KMS-11 (cell line): ENCODE data around the gene DIPK1B.
"Not testable (repeated sequence)": the region's sequence is repeated elsewhere in the genome, so short reads cannot be mapped to it uniquely, and the experiment has no call there.

Source experiments
- H2AFZ ChIP-seq: fragments of 200-600 bp; sonication (generic); 2 replicates; pipeline ENCODE4 v1.6.1; 2016; ENCODE audit warnings: antibody characterized with exemption, mixed run types, low read depth
- H3K27ac ChIP-seq: fragments of 200-600 bp; sonication (generic); 2 replicates; pipeline ENCODE4 v1.6.1; 2016; ENCODE audit warnings: mild to moderate bottlenecking, mixed run types
- H3K27me3 ChIP-seq: fragments of 200-600 bp; sonication (generic); 2 replicates; pipeline ENCODE4 v1.6.1; 2017; ENCODE audit warnings: mild to moderate bottlenecking, low read depth, mixed run types, moderate library complexity; ENCODE audit not compliant: insufficient read depth
- H3K36me3 ChIP-seq: fragments of 200-600 bp; sonication (generic); 2 replicates; pipeline ENCODE4 v1.6.1; 2017; ENCODE audit warnings: mild to moderate bottlenecking, mixed run types; ENCODE audit not compliant: insufficient read depth
- H3K4me1 ChIP-seq: fragments of 200-600 bp; sonication (generic); 2 replicates; pipeline ENCODE4 v1.6.1; 2016; ENCODE audit warnings: mild to moderate bottlenecking, low read depth, mixed run types; ENCODE audit not compliant: poor library complexity, severe bottlenecking
- H3K4me2 ChIP-seq: fragments of 200-600 bp; sonication (generic); 2 replicates; pipeline ENCODE4 v1.7.0; 2016; ENCODE audit warnings: mild to moderate bottlenecking, mixed run types
- H3K4me3 ChIP-seq: fragments of 200-600 bp; sonication (generic); IDR thresholded peaks from 2 replicates; pipeline ENCODE4 v1.6.1; 2017; ENCODE audit warnings: low read depth, low read length, mixed read lengths; ENCODE audit not compliant: insufficient read depth
- H3K79me2 ChIP-seq: fragments of 200-600 bp; sonication (generic); 2 replicates; pipeline ENCODE4 v1.6.1; 2016; ENCODE audit warnings: low read depth, mixed run types; ENCODE audit not compliant: insufficient read depth
- H3K9ac ChIP-seq: fragments of 200-600 bp; sonication (generic); 2 replicates; pipeline ENCODE4 v1.6.1; 2016; ENCODE audit warnings: mild to moderate bottlenecking, mixed run types
- H4K20me1 ChIP-seq: fragments of 200-600 bp; sonication (generic); 2 replicates; pipeline ENCODE4 v1.6.1; 2016; ENCODE audit warnings: mild to moderate bottlenecking, mixed run types; ENCODE audit not compliant: insufficient read depth
- TF ChIP-seq, protein P1 (sequence below): fragments of 200-600 bp; sonication (generic); conservative IDR thresholded peaks from 2 replicates; pipeline ENCODE4 v1.6.1; 2017; ENCODE audit warnings: low read depth, mild to moderate bottlenecking, antibody characterized with exemption, low read length, moderate library complexity, mixed read lengths

Gene DIPK1B

DNA sequence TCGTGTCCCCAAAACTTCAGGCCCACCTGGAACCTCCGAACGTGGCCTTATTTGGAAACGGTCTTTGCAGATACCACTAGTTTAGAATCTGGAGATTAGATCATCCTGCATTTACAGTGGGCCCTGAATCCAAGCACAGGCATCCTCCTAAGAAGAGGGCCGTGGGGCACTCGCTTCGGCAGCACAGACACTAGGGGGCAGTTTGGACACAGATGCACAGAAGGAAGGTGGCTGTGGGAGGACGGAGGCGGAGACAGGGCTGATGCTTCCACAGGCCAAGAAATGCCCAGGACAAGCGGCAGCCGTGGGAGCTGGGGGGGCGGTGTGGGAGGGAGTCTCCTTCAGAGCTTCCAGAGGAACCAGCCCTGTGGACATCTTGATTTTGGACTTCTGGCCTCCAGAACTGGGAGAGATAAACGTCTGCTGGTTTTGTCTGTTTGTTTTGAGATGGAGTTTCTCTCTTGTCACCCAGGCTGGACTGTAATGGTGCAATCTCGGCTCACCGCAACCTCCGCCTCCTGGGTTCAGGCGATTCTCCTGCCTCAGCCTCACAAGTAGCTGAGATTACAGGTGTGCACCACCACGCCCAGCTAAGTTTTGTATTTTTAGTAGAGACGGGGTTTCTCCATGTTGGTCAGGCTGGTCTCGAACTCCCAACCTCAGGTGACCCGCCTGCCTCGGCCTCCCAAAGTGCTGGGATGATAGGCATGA lies 48.6 kb downstream of the DIPK1B start:
- not testable (repeated sequence) for H2AFZ ChIP-seq, H3K36me3 ChIP-seq, H3K4me3 ChIP-seq, H3K27ac ChIP-seq, H3K9ac ChIP-seq, H3K79me2 ChIP-seq, H4K20me1 ChIP-seq
- peak overlapping the region; percentile 30; the same call in 1 of the 2 replicates for H3K4me2 ChIP-seq
- TF ChIP-seq, protein P1, sequence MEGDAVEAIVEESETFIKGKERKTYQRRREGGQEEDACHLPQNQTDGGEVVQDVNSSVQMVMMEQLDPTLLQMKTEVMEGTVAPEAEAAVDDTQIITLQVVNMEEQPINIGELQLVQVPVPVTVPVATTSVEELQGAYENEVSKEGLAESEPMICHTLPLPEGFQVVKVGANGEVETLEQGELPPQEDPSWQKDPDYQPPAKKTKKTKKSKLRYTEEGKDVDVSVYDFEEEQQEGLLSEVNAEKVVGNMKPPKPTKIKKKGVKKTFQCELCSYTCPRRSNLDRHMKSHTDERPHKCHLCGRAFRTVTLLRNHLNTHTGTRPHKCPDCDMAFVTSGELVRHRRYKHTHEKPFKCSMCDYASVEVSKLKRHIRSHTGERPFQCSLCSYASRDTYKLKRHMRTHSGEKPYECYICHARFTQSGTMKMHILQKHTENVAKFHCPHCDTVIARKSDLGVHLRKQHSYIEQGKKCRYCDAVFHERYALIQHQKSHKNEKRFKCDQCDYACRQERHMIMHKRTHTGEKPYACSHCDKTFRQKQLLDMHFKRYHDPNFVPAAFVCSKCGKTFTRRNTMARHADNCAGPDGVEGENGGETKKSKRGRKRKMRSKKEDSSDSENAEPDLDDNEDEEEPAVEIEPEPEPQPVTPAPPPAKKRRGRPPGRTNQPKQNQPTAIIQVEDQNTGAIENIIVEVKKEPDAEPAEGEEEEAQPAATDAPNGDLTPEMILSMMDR = peak; percentile 71
- H3K27me3 ChIP-seq = peaks cover 29% of the 10 kb centered on the region
- H3K4me1 ChIP-seq = peaks cover 31% of the 10 kb centered on the region

DNA sequence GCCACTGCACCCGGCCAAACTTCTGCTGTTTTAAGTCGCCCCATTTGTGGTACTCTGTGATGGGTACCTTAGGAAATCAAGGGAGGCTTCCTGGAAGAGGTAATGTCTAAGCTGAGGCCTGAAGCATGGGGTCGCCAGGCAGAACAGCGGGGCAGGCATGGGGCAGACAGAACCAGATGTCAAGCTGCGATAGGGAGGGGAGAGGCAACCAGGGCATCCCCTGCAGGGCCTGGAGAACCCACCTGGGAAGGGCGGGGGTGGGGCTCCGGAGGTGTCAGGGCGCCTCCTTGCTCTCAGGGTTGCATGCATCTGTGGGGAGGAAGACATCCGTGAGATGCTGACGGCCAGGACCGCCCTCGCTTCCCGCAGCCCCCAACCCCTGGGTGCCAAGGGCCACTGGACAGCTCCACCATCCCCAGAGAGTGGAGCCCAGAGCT lies 49.2 kb downstream of the DIPK1B start:
- H3K27me3 ChIP-seq = peaks cover 29% of the 10 kb centered on the region
- no peaks in the 10 kb centered on the region for H3K36me3 ChIP-seq
- peaks cover 37% of the 10 kb centered on the region for H3K4me1 ChIP-seq
- H3K9ac ChIP-seq = no peak overlapping the region
- H2AFZ ChIP-seq = no peak overlapping the region; the same call in 1 of the 2 replicates
- H4K20me1 ChIP-seq = no peaks in the 10 kb centered on the region
- no peak overlapping the region for H3K4me3 ChIP-seq
- H3K4me2 ChIP-seq = peak overlapping the region; percentile 30; the same call in 1 of the 2 replicates
- no peaks in the 10 kb centered on the region for H3K79me2 ChIP-seq
- TF ChIP-seq, protein P1 = no peak
- H3K27ac ChIP-seq = no peak overlapping the region

DNA sequence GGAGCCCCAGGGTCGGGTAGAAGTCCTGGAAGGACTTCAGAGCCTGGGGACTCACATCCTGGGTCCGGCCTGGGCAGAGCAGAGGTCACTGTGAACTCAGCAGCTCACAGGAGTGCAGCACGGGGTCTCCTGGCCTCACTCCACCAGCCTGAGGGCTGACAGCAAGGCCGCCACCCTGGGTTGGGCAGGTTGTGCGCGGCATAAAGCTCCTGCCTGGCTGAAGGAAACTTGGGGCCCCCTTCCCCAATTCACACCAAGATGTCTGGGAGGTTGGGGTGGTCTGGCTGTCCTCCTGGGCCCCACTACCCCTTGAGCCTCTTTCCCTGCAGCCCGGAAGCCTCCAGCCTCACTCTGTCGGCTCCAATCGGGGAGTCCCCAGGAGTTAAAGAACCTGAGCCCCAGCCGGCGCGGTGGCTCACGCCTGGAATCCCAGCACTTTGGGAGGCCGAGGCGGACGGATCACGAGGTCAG lies 49.9 kb downstream of the DIPK1B start:
- no peaks in the 10 kb centered on the region for H3K36me3 ChIP-seq
- H3K4me3 ChIP-seq = no peak overlapping the region
- TF ChIP-seq, protein P1 = no peak
- no peak overlapping the region for H3K9ac ChIP-seq
- H3K4me1 ChIP-seq = peaks cover 44% of the 10 kb centered on the region
- H3K27ac ChIP-seq = no peak overlapping the region
- no peak overlapping the region for H2AFZ ChIP-seq
- H3K4me2 ChIP-seq = no peak overlapping the region
- peaks cover 28% of the 10 kb centered on the region for H3K27me3 ChIP-seq
- H3K79me2 ChIP-seq = no peaks in the 10 kb centered on the region
- H4K20me1 ChIP-seq = no peaks in the 10 kb centered on the region

DNA sequence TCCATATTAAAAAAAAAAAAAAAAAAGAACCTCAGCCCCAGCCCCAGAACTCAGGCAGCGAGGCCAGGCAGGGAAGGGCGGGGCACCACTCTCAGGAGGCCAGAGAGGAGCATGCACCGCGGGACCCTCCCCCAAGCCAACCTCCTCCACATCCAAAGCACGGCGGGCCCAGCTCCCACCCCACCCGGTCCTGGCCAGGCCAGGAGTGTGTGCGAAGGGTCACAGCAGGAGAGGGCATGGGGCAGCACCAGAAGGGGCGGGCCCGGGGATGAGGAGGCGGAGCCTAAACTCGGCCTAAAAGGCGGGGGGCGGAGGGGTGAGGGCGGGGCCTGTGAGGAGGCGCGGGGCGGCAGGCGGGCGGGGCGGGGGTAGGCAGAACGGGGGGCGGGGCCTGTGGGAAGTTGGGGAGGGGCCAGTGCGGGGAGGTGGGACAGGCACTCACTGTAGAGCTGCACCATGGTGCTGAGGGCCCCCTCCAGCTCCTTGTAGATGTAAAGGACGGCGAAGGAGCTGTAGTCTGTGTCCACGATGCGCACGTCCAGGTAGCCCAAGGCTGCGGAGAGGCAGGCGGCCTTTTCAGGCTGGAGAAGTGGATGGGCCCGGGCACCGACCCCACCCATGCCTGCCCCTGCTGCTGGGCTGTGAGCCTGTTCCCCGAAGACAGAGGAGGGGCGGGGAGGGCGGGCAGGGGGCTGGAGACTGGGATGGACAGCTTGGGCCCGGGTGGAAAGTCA lies 50.7 kb downstream of the DIPK1B start:
- Histone ChIP-seq H3K4me1 (peaks cover 52% of the 10 kb centered on the region), H3K4me2 (peak overlapping the region; percentile 36; the same call in 1 of the 2 replicates), H3K4me3 (no peak overlapping the region), H3K36me3 (no peaks in the 10 kb centered on the region), H3K9ac (no peak overlapping the region), H4K20me1 (no peaks in the 10 kb centered on the region), H2AFZ (peak overlapping the region; percentile 44; the same call in 1 of the 2 replicates), H3K27me3 (peaks cover 28% of the 10 kb centered on the region), H3K79me2 (no peaks in the 10 kb centered on the region), H3K27ac (no peak overlapping the region)
- TF ChIP-seq, protein P1 = no peak
